NCI-H1105 treated with DMSO at 0.1 percent for 48 hours (cell line): ENCODE measurements around the gene PTPRM.

Source experiments
- DNase-seq: peaks from one replicate; lab custom pipeline; 2025; lab: John Stamatoyannopoulos, UW

The PTPRM gene

GRCh38 chr18:8005870-8006569 lies 438.9 kb downstream of the PTPRM start:
- DNase-seq = no peak

- DNase-seq = no peak
Observed at GRCh38 chr18:8006979-8007378, 439.9 kb downstream of the PTPRM start.

DNA sequence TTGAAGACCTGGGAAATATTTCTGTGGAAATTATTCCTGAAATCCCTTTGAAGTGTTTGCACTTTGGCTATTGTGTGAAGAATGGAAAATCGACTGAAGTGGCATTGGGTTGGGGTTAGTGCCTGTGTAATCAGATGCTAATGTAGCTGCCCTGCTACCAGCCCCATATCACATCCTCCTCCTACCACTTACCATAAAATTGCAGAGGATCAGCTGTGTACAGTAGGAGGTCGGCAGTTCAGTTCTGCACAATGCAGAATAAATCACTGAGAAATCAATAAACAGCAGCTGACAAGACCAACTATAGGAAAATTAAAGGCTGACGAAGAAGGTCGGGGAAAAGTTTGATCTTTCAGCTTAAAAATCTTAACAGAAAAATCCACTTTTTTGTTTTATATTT lies 440.9 kb downstream of the PTPRM start:
- DNase-seq = no peak

DNA sequence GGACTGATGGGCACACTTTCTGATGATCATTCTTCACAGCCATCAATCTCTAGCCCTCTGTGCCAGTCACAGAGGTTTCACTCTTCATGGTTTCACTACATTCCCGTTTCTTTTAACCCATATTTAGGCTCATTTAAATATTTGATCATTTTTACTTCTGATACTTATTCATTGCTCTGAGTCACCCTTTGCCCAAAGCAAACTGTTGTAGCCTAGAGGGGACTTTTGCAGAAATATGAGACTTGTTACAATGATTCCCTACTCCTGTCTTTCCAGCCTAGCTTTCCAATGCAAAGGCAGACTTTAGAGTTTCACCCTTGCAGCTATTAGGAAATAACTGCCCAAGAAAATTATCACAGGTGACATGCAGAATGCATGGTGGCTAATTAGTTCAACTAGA lies 444.2 kb downstream of the PTPRM start:
- no peak for DNase-seq

- DNase-seq = no peak
Observed at GRCh38 chr18:8011906-8012305, 444.8 kb downstream of the PTPRM start.

- no peak for DNase-seq
Observed at GRCh38 chr18:8018701-8019331, 451.7 kb downstream of the PTPRM start.

DNA sequence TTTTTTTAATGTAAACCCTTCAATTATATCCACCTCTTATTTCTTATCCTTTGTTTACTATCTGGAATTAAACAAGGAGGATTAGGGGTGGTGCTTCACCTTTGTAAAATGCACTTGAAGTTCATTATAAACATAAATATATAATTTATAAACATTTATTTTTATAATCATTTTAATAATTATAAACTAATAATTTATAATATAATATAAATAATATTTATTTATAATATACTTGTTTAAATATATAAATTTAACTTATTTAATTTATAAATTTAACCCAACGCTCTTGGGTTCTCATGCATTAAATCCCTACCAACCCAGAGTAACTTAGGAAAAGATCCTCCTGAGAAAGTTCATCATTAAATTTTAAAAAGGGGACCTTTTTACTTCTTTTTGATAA lies 452.5 kb downstream of the PTPRM start:
- no peak for DNase-seq

DNA sequence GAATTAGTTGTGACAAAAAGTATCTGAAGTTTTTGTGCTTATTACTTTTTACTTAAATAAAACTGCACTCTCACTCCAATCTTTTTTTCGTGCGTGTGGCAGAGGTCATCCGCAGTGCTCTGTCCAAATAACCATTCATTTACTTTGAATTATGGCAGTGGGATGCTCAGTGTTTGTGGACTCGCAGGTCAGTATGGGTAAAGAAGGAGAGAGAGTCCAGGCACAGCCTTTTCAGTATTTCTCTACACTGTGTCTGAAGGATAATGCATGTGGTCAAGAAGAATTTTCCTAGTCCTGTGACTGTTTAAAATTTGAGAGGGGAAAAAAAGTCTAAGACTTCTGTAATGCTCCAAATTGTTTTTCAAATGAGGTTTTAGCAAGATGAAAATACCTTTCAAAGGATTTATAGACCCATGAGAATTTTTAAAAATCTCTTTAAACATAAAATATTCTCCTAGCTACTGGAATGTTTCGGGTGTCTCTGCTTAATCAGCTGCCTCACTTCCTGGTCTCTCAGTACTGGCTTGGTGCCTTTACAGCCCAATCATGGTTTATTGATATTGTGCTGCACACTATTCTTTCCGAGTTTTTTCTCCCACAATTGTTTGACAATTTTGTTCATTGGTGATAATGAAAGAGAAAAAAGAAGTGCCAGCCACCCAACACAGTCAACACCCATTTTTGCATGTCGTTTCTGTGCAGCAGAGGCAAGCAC lies 453.2 kb downstream of the PTPRM start:
- no peak for DNase-seq

GRCh38 chr18:8029061-8029460 lies 461.9 kb downstream of the PTPRM start:
- no peak for DNase-seq

DNA sequence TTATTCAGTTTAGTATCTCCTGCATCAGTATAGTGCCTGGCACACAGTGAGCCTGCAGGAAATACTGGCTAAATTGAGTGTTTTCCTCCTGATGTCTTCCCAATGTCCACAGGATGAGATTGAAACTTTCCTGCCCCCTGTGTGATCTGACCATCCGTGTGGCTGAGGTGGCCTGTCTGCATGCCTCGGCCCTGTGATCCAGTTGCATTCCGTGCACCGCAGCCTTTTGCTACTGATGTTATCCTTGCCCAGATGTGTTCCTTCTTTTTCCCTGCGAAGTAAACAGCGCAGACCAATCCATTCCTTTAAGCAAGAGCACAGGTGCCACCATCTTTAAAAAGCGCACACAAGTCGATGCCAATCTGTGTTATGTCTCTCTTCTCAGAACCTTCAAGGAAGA lies 462.6 kb downstream of the PTPRM start:
- DNase-seq = no peak

DNA sequence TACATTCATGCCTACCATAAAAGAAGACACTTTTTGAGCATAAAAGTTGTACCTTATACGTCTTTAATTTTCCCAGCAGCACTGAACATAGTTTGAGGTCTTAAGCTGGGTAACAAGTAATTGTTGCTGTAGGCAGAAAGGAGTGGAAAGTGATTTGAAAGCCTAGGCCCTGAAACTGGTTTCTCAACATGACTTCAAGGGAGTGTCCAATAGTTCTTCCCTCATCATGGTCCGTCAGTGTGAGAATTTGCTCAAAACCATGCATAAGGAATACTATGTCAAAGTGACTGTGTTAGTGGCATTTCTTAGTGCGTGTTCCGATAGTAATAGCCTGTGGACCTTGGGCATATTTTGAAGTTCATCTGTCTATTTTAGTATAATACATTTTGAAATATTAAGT lies 463.1 kb downstream of the PTPRM start:
- DNase-seq = no peak

- no peak for DNase-seq
Observed at GRCh38 chr18:8031496-8031895, 464.4 kb downstream of the PTPRM start.

DNA sequence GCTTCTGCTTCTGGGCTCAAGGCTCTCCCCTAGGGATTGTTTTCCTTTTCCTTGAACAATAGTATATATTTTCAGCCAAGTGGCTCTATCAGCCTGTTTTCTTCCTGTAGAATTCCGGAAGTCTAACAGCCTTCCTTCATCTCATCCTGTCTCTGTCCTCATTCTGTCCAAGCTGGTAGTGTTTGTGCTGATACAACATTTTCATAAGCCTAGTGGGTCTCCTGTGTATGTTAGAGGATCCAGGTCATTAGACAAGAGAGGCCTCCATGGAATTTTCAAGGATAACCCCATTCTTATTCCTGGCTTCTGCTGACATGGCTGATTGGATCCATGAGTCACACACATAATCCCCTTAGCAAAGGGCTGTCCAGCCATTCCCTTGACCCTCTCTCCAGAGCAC lies 467.6 kb downstream of the PTPRM start:
- no peak for DNase-seq

DNA sequence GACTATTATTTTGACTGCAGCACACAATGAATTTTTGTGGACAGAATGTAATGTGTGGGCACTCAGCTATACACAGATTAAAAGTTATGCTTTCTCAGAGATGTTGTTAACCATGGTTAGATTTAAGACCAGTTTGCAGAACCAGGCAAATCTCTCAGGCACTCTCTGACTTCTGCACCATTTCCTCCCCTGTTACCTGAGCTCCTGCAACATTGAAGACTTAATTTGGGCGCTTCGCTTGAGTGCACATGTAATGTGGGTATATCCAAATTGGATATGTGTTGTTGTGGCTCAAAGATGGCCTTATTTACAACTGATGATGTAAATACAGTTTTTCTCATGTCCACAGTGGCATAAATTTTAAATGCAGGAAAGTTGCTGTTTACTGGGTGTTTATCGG lies 469.4 kb downstream of the PTPRM start:
- DNase-seq = no peak

DNA sequence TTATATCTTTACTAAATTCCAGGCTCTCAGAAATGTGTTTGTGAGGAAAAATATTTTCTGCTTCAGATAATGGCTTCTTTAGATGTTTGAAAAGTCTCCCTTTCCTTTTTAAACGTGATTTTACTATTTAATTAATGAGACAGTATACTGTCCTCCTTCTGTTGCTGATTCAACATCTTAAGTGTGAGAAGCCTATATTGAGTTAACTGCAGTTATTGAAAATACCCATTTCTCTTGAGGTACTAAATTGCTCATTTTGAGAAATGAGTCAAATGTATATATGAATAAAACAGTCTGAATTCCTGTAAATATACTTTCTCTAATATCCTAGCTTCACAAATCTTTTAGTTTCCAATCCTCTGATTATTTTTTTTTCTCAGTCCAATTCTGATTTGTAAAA lies 470.2 kb downstream of the PTPRM start:
- no peak for DNase-seq

DNA sequence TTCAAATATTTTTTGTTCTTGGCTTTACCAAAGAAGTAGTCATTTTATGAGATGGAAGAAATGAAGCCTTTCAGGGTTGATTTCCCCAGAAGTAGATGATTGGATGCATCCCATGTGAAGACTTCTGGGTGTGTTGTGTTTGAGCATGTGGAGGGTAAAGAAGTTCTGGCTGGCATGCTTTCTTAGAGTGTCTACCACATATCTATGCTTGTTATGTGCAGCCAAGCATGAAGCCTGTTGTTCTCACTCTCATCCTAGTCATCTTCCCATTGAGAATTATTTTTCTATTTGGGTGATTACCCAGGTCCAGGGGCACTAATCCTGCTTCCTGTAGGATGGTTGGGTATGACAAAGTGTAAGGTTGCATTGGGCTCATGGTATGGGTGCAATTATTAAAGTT lies 472.9 kb downstream of the PTPRM start:
- no peak for DNase-seq

DNA sequence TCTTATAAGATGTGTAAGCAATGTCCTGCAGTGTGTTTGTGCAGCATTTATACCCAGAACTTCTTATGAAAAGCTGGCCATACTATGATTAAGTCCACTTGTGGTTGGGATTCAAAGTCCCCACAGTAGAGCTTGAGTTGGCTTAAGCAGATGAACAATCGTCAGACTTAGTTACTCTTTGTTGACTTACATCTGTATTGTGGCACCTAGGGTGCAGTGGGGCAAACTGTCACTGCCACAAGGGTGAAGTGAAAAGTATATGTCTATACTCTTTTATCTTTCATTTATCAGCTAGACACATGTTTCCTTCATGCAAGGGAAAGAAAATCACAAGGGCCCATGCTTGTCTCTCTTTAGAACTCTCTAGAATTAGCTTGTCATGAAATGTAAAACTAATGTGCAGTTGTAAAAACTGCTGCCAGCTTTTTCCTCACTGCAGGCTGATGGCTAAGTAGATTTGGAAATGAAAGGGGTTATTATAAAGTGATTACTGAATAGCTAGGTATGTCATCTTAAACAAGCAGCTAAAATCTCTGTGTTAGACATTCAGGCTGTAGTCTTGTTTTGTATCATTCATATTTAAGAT lies 474.5 kb downstream of the PTPRM start:
- no peak for DNase-seq

GRCh38 chr18:8044004-8044403 lies 476.9 kb downstream of the PTPRM start:
- DNase-seq = no peak

DNA sequence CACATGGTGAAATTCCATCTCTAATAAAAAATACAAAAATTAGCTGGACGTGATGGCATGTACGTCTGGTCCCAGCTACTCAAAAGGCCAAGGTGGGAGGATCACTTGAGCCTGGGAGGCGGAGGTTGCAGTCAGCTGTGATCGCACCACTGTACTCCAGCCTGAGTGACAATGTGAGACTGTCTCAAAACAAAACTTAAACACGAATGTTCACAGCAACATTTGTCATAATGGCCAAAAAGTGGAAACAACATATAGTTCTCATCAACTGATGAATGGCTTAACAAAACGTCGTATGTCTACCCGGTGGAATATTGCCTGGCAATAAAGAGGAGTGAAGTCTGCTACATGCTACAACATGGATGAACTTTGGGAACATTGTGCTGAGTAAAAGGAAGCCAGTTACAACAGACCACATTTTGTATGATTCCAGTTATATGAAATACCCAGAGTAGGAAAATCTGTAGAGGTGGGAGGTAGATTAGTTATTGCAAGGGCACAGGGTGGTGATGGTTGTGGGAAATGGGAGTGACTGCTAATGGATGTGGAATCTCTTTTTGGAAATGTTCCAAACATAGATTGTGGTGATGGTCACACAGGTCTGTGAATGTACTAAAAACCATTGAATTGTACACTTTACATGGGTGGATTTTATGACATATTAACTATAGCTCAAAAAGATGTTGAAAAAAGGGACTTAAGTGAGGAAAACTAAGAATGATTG lies 478.2 kb downstream of the PTPRM start:
- no peak for DNase-seq

- DNase-seq = no peak
Observed at GRCh38 chr18:8045884-8046281, 478.8 kb downstream of the PTPRM start.

DNA sequence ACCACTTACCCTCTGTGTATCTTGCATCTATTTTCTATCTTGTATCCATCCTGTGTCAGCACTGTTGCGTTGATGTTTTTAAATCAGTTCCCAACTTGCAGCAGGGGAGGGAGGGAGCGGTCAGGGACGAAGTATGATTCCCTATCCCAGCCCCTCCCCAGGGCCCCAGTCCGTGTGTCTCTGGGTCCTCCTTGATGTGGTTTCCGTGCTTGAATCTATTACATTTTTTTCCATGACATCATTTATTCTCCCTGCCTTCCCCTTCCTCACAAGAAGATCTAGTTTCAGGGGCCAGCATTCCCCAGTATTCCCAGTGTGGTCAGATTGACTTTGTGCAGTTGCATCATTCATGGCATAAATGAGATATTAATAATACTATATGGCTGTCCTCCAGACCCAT lies 479.3 kb downstream of the PTPRM start:
- DNase-seq = no peak

DNA sequence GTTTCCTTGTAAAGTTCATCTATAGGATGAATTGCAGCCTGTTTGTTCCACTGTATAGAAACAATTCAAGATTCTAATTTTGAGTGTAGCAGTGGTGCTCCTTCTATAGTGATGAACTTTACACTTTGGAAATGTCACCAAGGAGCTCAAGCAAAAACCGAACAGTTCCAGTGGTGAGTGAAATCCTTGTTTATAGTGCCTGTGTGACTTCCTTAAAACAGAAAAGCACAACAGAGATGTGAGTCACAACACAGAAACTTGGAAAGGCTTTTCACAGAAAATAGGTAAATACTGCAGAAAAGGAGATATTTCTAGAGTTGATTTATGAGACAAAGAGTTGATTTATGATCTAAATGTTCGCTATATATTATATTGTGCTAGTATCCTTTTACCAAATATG lies 482.0 kb downstream of the PTPRM start:
- no peak for DNase-seq
